ENCODE results near the gene CACNG1.

The CACNG1 gene

GRCh38 chr17:67058036-67058435 lies 13.7 kb downstream of the CACNG1 start:
- no peak overlapping the region for H3K4me3 ChIP-seq (ENCODE audit: insufficient read depth, low read depth, low read length)
- WGBS, 2 experiments = 95 to 99% methylated on average over 7 to 8 of the region's 8 CpGs
- no peaks in the 10 kb centered on the region for H3K27me3 ChIP-seq (ENCODE audit: control insufficient read depth, insufficient read depth, low read length, poor library complexity, severe bottlenecking)
- no peaks in the 10 kb centered on the region for H3K9me3 ChIP-seq (ENCODE audit: control insufficient read depth, low read length)
- no peak overlapping the region for H3K27ac ChIP-seq (ENCODE audit: insufficient read depth, low read depth, low read length, poor library complexity, severe bottlenecking)
- no peaks in the 10 kb centered on the region for H3K36me3 ChIP-seq (ENCODE audit: control insufficient read depth, insufficient read depth, low read length)
- H3K4me1 ChIP-seq (ENCODE audit: control insufficient read depth, insufficient read depth, low read length) = no peaks in the 10 kb centered on the region

GRCh38 chr17:67059372-67059771 lies 15.0 kb downstream of the CACNG1 start:
- 92 to 94% methylated on average over 6 of the region's 6 CpGs for WGBS, 2 experiments
- H3K36me3 ChIP-seq (ENCODE audit: control insufficient read depth, insufficient read depth, low read length) = no peaks in the 10 kb centered on the region
- no peak overlapping the region for H3K27ac ChIP-seq (ENCODE audit: insufficient read depth, low read depth, low read length, poor library complexity, severe bottlenecking)
- no peaks in the 10 kb centered on the region for H3K27me3 ChIP-seq (ENCODE audit: control insufficient read depth, insufficient read depth, low read length, poor library complexity, severe bottlenecking)
- H3K4me3 ChIP-seq (ENCODE audit: insufficient read depth, low read depth, low read length) = no peak overlapping the region
- H3K4me1 ChIP-seq (ENCODE audit: control insufficient read depth, insufficient read depth, low read length) = no peaks in the 10 kb centered on the region
- H3K9me3 ChIP-seq (ENCODE audit: control insufficient read depth, low read length) = no peaks in the 10 kb centered on the region

GRCh38 chr17:67063141-67063540 lies 18.8 kb downstream of the CACNG1 start:
- H3K27me3 ChIP-seq (ENCODE audit: control insufficient read depth, insufficient read depth, low read length, poor library complexity, severe bottlenecking) = no peaks in the 10 kb centered on the region
- H3K4me3 ChIP-seq (ENCODE audit: insufficient read depth, low read depth, low read length) = no peak overlapping the region
- 94% methylated on average over 6 of the region's 6 CpGs for WGBS, 2 experiments
- H3K27ac ChIP-seq (ENCODE audit: insufficient read depth, low read depth, low read length, poor library complexity, severe bottlenecking) = no peak overlapping the region
- no peaks in the 10 kb centered on the region for H3K36me3 ChIP-seq (ENCODE audit: control insufficient read depth, insufficient read depth, low read length)
- no peaks in the 10 kb centered on the region for H3K4me1 ChIP-seq (ENCODE audit: control insufficient read depth, insufficient read depth, low read length)
- H3K9me3 ChIP-seq (ENCODE audit: control insufficient read depth, low read length) = no peaks in the 10 kb centered on the region

GRCh38 chr17:67066717-67067116 lies 22.4 kb downstream of the CACNG1 start:
- H3K9me3 ChIP-seq (ENCODE audit: control insufficient read depth, low read length) = no peaks in the 10 kb centered on the region
- no peaks in the 10 kb centered on the region for H3K27me3 ChIP-seq (ENCODE audit: control insufficient read depth, insufficient read depth, low read length, poor library complexity, severe bottlenecking)
- 84 to 85% methylated on average over 2 of the region's 2 CpGs for WGBS, 2 experiments
- no peaks in the 10 kb centered on the region for H3K4me1 ChIP-seq (ENCODE audit: control insufficient read depth, insufficient read depth, low read length)
- H3K4me3 ChIP-seq (ENCODE audit: insufficient read depth, low read depth, low read length) = no peak overlapping the region
- H3K36me3 ChIP-seq (ENCODE audit: control insufficient read depth, insufficient read depth, low read length) = no peaks in the 10 kb centered on the region
- no peak overlapping the region for H3K27ac ChIP-seq (ENCODE audit: insufficient read depth, low read depth, low read length, poor library complexity, severe bottlenecking)

GRCh38 chr17:67067571-67068482 lies 23.5 kb downstream of the CACNG1 start:
- 89 to 90% methylated on average over 13 of the region's 13 CpGs for WGBS, 2 experiments
- H3K36me3 ChIP-seq (ENCODE audit: control insufficient read depth, insufficient read depth, low read length) = no peaks in the 10 kb centered on the region
- no peaks in the 10 kb centered on the region for H3K27me3 ChIP-seq (ENCODE audit: control insufficient read depth, insufficient read depth, low read length, poor library complexity, severe bottlenecking)
- H3K9me3 ChIP-seq (ENCODE audit: control insufficient read depth, low read length) = no peaks in the 10 kb centered on the region
- H3K4me1 ChIP-seq (ENCODE audit: control insufficient read depth, insufficient read depth, low read length) = no peaks in the 10 kb centered on the region
- H3K4me3 ChIP-seq (ENCODE audit: insufficient read depth, low read depth, low read length) = no peak overlapping the region
- no peak overlapping the region for H3K27ac ChIP-seq (ENCODE audit: insufficient read depth, low read depth, low read length, poor library complexity, severe bottlenecking)

DNA sequence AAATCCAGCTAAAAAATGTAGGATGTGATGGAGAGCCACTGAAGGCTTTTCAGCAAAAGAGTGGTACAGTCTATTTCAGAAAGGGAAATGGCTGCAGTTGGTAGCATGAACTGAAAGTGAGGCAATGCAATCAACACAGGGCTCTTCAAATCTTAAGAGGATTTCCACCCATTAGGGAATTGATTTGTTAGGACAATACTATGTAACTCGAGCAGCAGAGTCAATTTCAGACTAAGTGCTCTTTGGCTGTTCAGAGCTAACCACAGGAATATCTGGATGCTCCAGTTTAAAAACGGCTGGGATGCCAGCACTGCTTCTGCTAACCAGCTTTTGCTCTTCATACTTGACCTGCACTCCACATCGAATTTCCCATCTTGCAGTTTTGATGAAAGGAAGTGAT lies 24.6 kb downstream of the CACNG1 start:
- Histone ChIP-seq H3K4me1 (ENCODE audit: control insufficient read depth, insufficient read depth, low read length) (no peaks in the 10 kb centered on the region), H3K36me3 (ENCODE audit: control insufficient read depth, insufficient read depth, low read length) (no peaks in the 10 kb centered on the region)
- WGBS, 2 experiments = 92 to 95% methylated on average over 2 to 3 of the region's 3 CpGs

GRCh38 chr17:67069603-67070136 lies 25.3 kb downstream of the CACNG1 start:
- H3K27ac ChIP-seq (ENCODE audit: insufficient read depth, low read depth, low read length, poor library complexity, severe bottlenecking) = no peak overlapping the region
- no peaks in the 10 kb centered on the region for H3K9me3 ChIP-seq (ENCODE audit: control insufficient read depth, low read length)
- H3K4me3 ChIP-seq (ENCODE audit: insufficient read depth, low read depth, low read length) = no peak overlapping the region
- no peaks in the 10 kb centered on the region for H3K27me3 ChIP-seq (ENCODE audit: control insufficient read depth, insufficient read depth, low read length, poor library complexity, severe bottlenecking)
- H3K36me3 ChIP-seq (ENCODE audit: control insufficient read depth, insufficient read depth, low read length) = no peaks in the 10 kb centered on the region
- no peaks in the 10 kb centered on the region for H3K4me1 ChIP-seq (ENCODE audit: control insufficient read depth, insufficient read depth, low read length)
- WGBS, 2 experiments = 95 to 96% methylated on average over 4 of the region's 5 CpGs

More for the DNA sequence above, 24.6 kb downstream of the CACNG1 start:
- Histone ChIP-seq H3K27ac (ENCODE audit: insufficient read depth, low read depth, low read length, poor library complexity, severe bottlenecking) (no peak overlapping the region), H3K4me3 (ENCODE audit: insufficient read depth, low read depth, low read length) (no peak overlapping the region), H3K27me3 (ENCODE audit: control insufficient read depth, insufficient read depth, low read length, poor library complexity, severe bottlenecking) (no peaks in the 10 kb centered on the region), H3K9me3 (ENCODE audit: control insufficient read depth, low read length) (no peaks in the 10 kb centered on the region)

- Histone ChIP-seq H3K36me3 (ENCODE audit: control insufficient read depth, insufficient read depth, low read length) (no peaks in the 10 kb centered on the region), H3K27ac (ENCODE audit: insufficient read depth, low read depth, low read length, poor library complexity, severe bottlenecking) (no peak overlapping the region), H3K9me3 (ENCODE audit: control insufficient read depth, low read length) (no peaks in the 10 kb centered on the region), H3K4me1 (ENCODE audit: control insufficient read depth, insufficient read depth, low read length) (no peaks in the 10 kb centered on the region), H3K4me3 (ENCODE audit: insufficient read depth, low read depth, low read length) (no peak overlapping the region), H3K27me3 (ENCODE audit: control insufficient read depth, insufficient read depth, low read length, poor library complexity, severe bottlenecking) (no peaks in the 10 kb centered on the region)
Measured at GRCh38 chr17:67071595-67071994, 27.2 kb downstream of the CACNG1 start.

GRCh38 chr17:67072885-67073284 lies 28.5 kb downstream of the CACNG1 start:
- Histone ChIP-seq H3K27me3 (ENCODE audit: control insufficient read depth, insufficient read depth, low read length, poor library complexity, severe bottlenecking) (no peaks in the 10 kb centered on the region), H3K36me3 (ENCODE audit: control insufficient read depth, insufficient read depth, low read length) (no peaks in the 10 kb centered on the region), H3K4me1 (ENCODE audit: control insufficient read depth, insufficient read depth, low read length) (no peaks in the 10 kb centered on the region), H3K27ac (ENCODE audit: insufficient read depth, low read depth, low read length, poor library complexity, severe bottlenecking) (no peak overlapping the region), H3K4me3 (ENCODE audit: insufficient read depth, low read depth, low read length) (no peak overlapping the region), H3K9me3 (ENCODE audit: control insufficient read depth, low read length) (no peaks in the 10 kb centered on the region)
- WGBS, 2 experiments = 92 to 94% methylated on average over 2 to 3 of the region's 3 CpGs

- Histone ChIP-seq H3K4me1 (ENCODE audit: control insufficient read depth, insufficient read depth, low read length) (no peaks in the 10 kb centered on the region), H3K36me3 (ENCODE audit: control insufficient read depth, insufficient read depth, low read length) (no peaks in the 10 kb centered on the region), H3K27me3 (ENCODE audit: control insufficient read depth, insufficient read depth, low read length, poor library complexity, severe bottlenecking) (no peaks in the 10 kb centered on the region), H3K4me3 (ENCODE audit: insufficient read depth, low read depth, low read length) (no peak overlapping the region), H3K27ac (ENCODE audit: insufficient read depth, low read depth, low read length, poor library complexity, severe bottlenecking) (no peak overlapping the region), H3K9me3 (ENCODE audit: control insufficient read depth, low read length) (no peaks in the 10 kb centered on the region)
- WGBS, 2 experiments = 81 to 91% methylated on average over 2 of the region's 3 CpGs
Measured at GRCh38 chr17:67074781-67075180, 30.4 kb downstream of the CACNG1 start.

Measured in ectodermal cell (in vitro differentiated cells).